HEK293 (cell line): Measurements from ENCODE around the gene TANGO2.

Source experiments
- ATF2 ChIP-seq: fragments of 450-650 bp; formaldehyde crosslinking; IDR thresholded peaks from 2 replicates; pipeline ENCODE4 v1.5.1; 2016; ENCODE audit warnings: missing biosample characterization, missing genetic modification characterization, low read depth
- HIC1 ChIP-seq: fragments of 450-650 bp; formaldehyde crosslinking; IDR thresholded peaks from 2 replicates; pipeline ENCODE4 v1.5.1; 2016; ENCODE audit warnings: missing biosample characterization, missing genetic modification characterization
- HOXC10 ChIP-seq: sonication (generic); formaldehyde crosslinking; IDR thresholded peaks from 2 replicates; pipeline ENCODE4 v1.8.1; 2023; ENCODE audit warnings: mild to moderate bottlenecking, missing genetic modification reagents
- PBX3 ChIP-seq: sonication (generic); formaldehyde crosslinking; IDR thresholded peaks from 2 replicates; pipeline ENCODE4 v1.8.1; 2022; ENCODE audit warnings: mild to moderate bottlenecking, moderate library complexity, missing genetic modification reagents
- SP7 ChIP-seq: fragments of 450-650 bp; formaldehyde crosslinking; IDR thresholded peaks from 2 replicates; pipeline ENCODE4 v1.5.1; 2016; ENCODE audit warnings: missing biosample characterization, missing genetic modification characterization
- TSHZ1 ChIP-seq: fragments of 450-650 bp; formaldehyde crosslinking; IDR thresholded peaks from 2 replicates; pipeline ENCODE4 v1.5.1; 2016; ENCODE audit warnings: missing biosample characterization, missing genetic modification characterization, borderline replicate concordance
- YY1 ChIP-seq: fragments of 450-650 bp; formaldehyde crosslinking; IDR thresholded peaks from 2 replicates; pipeline ENCODE4 v1.5.1; 2018; ENCODE audit warnings: missing biosample characterization, missing genetic modification characterization
- ZFP37 ChIP-seq: fragments of 450-650 bp; formaldehyde crosslinking; IDR thresholded peaks from 2 replicates; pipeline ENCODE4 v1.5.1; 2016; ENCODE audit warnings: missing biosample characterization, missing genetic modification characterization
- ZNF112 ChIP-seq: fragments of 450-650 bp; formaldehyde crosslinking; IDR thresholded peaks from 2 replicates; pipeline ENCODE4 v1.5.0; 2017; ENCODE audit warnings: missing biosample characterization, missing genetic modification characterization
- ZNF2 ChIP-seq: fragments of 450-650 bp; formaldehyde crosslinking; IDR thresholded peaks from 2 replicates; pipeline ENCODE4 v1.5.1; 2016; ENCODE audit warnings: missing biosample characterization, missing genetic modification characterization
- ZNF248 ChIP-seq: fragments of 450-650 bp; formaldehyde crosslinking; IDR thresholded peaks from 2 replicates; pipeline ENCODE4 v1.5.1; 2017; ENCODE audit warnings: missing biosample characterization, missing genetic modification characterization
- ZNF266 ChIP-seq: fragments of 450-650 bp; formaldehyde crosslinking; IDR thresholded peaks from 2 replicates; pipeline ENCODE4 v1.5.1; 2016; ENCODE audit warnings: missing biosample characterization, missing genetic modification characterization, low read depth
- ZNF335 ChIP-seq: fragments of 450-650 bp; formaldehyde crosslinking; conservative IDR thresholded peaks from 2 replicates; pipeline ENCODE4 v1.5.1; 2016; ENCODE audit warnings: missing biosample characterization, missing genetic modification characterization
- ZNF404 ChIP-seq: fragments of 450-650 bp; formaldehyde crosslinking; IDR thresholded peaks from 2 replicates; pipeline ENCODE4 v1.5.1; 2017; ENCODE audit warnings: missing biosample characterization, missing genetic modification characterization
- ZNF433 ChIP-seq: fragments of 450-650 bp; formaldehyde crosslinking; IDR thresholded peaks from 2 replicates; pipeline ENCODE4 v1.5.1; 2016; ENCODE audit warnings: missing biosample characterization, missing genetic modification characterization, low read depth
- ZNF518A ChIP-seq: fragments of 450-650 bp; formaldehyde crosslinking; conservative IDR thresholded peaks from 2 replicates; pipeline ENCODE4 v1.5.1; 2016; ENCODE audit warnings: low read depth, missing biosample characterization, missing genetic modification characterization
- ZNF521 ChIP-seq: fragments of 450-650 bp; formaldehyde crosslinking; IDR thresholded peaks from 2 replicates; pipeline ENCODE4 v1.5.1; 2017; ENCODE audit warnings: missing biosample characterization, mild to moderate bottlenecking, missing genetic modification characterization
- ZNF548 ChIP-seq: fragments of 450-650 bp; formaldehyde crosslinking; IDR thresholded peaks from 2 replicates; pipeline ENCODE4 v1.5.1; 2016; ENCODE audit warnings: missing biosample characterization, missing genetic modification characterization
- ZNF549 ChIP-seq: fragments of 450-650 bp; IDR thresholded peaks from 2 replicates; pipeline ENCODE4 v1.5.1; 2018; ENCODE audit warnings: missing biosample characterization, missing genetic modification characterization, mild to moderate bottlenecking, inconsistent platforms, moderate library complexity
- ZNF560 ChIP-seq: fragments of 450-650 bp; formaldehyde crosslinking; IDR thresholded peaks from 2 replicates; pipeline ENCODE4 v1.5.1; 2017; ENCODE audit warnings: missing biosample characterization, missing genetic modification characterization, borderline replicate concordance
- ZNF585B ChIP-seq: fragments of 450-650 bp; formaldehyde crosslinking; IDR thresholded peaks from 2 replicates; pipeline ENCODE4 v1.5.1; 2016; ENCODE audit warnings: missing biosample characterization, missing genetic modification characterization
- ZNF600 ChIP-seq: fragments of 450-650 bp; formaldehyde crosslinking; IDR thresholded peaks from 2 replicates; pipeline ENCODE4 v1.5.1; 2016; ENCODE audit warnings: missing biosample characterization, missing genetic modification characterization
- ZNF624 ChIP-seq: fragments of 450-650 bp; formaldehyde crosslinking; IDR thresholded peaks from 2 replicates; pipeline ENCODE4 v1.5.1; 2017; ENCODE audit warnings: missing biosample characterization, missing genetic modification characterization
- ZNF830 ChIP-seq: fragments of 450-650 bp; IDR thresholded peaks from 2 replicates; pipeline ENCODE4 v1.5.0; 2018; ENCODE audit warnings: missing biosample characterization, missing genetic modification characterization, low read depth, mild to moderate bottlenecking, moderate library complexity
- ZSCAN16 ChIP-seq: fragments of 450-650 bp; formaldehyde crosslinking; IDR thresholded peaks from 2 replicates; pipeline ENCODE4 v1.5.1; 2016; ENCODE audit warnings: missing biosample characterization, missing genetic modification characterization
- ZSCAN30 ChIP-seq: fragments of 450-650 bp; IDR thresholded peaks from 2 replicates; pipeline ENCODE4 v1.5.1; 2018; ENCODE audit warnings: missing biosample characterization, mild to moderate bottlenecking, missing genetic modification characterization, moderate library complexity

The TANGO2 gene

GRCh38 chr22:20020533-20021195 lies at the start of gene TANGO2 (continued):
- TF ChIP-seq PBX3 (CRISPR knock-in tag) (peak; percentile 99), ZNF830 (tag by site-specific recombination) (no peak), ZNF548 (tag by site-specific recombination) (no peak), ZNF112 (no peak), ZNF624 (tag by site-specific recombination) (no peak), ZNF549 (tag by site-specific recombination) (no peak), HIC1 (tag by site-specific recombination) (no peak), ZNF433 (tag by site-specific recombination) (no peak), ATF2 (tag by site-specific recombination) (no peak), ZFP37 (no peak), ZNF585B (tag by site-specific recombination) (no peak), ZNF335 (tag by site-specific recombination) (peak; percentile 56), ZNF2 (tag by site-specific recombination) (no peak), ZNF560 (no peak), ZNF521 (tag by site-specific recombination) (no peak), ZNF404 (no peak), TSHZ1 (no peak), ZNF518A (tag by site-specific recombination) (no peak), HOXC10 (CRISPR knock-in tag) (0 out of 2 replicates have a peak, but pooled peaks have one; percentile 68), ZNF266 (tag by site-specific recombination) (no peak), ZNF600 (no peak), ZSCAN16 (tag by site-specific recombination) (no peak), SP7 (tag by site-specific recombination) (no peak; the same call in 1 of the 2 replicates), ZNF248 (tag by site-specific recombination) (no peak), ZSCAN30 (tag by site-specific recombination) (0 out of 2 replicates have a peak, but pooled peaks have one; percentile 32), YY1 (no peak)
